ENCODE results near the gene MIA.
"Not testable (repeated sequence)": the region's sequence is repeated elsewhere in the genome, so short reads cannot be mapped to it uniquely, and the experiment has no call there.

The MIA gene

GRCh38 chr19:40777937-40778705 is 2.8 kb downstream of the MIA start, which contains the start of gene RAB4B:
Gene RAB4B, plus strand, starts transcription at chr19:40778247. Its CDS starts 129 bp downstream, at chr19:40778376.
- peak; percentile 99 to 100 for DNase-seq (ENCODE audit: low read depth in 2 of 2)

- no peak for DNase-seq (ENCODE audit: low read depth in 2 of 2)
Measured at GRCh38 chr19:40778706-40779284, 3.5 kb downstream of the MIA start.

GRCh38 chr19:40780582-40780981 is 5.3 kb downstream of the MIA start:
- DNase-seq (ENCODE audit: low read depth in 2 of 2), result no peak

- DNase-seq (ENCODE audit: low read depth in 2 of 2), result no peak
Measured at GRCh38 chr19:40781140-40781539, 5.8 kb downstream of the MIA start.

- no peak for DNase-seq (ENCODE audit: low read depth in 2 of 2)
Measured at GRCh38 chr19:40783711-40784110, 8.4 kb downstream of the MIA start.

DNA sequence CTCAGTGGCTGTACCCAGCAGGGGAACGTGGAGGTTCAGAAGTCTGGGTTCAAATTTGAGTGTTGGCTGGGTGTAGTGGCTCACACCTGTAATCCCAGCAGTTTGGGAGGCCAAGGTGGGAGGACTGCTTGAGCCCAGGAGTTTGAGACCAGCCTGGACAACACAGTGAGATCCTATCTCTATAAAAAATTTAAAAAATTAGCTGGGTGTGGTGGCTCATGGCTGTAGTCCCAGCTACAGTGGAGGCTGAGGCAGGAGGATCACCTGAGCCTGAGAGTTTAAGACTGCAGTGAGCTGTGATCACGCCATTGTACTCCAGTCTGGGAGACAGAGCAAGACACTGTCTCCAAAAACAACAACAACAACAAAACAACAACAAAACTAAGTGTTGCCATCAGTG is 8.8 kb downstream of the MIA start:
- not testable (repeated sequence) for DNase-seq (ENCODE audit: low read depth in 2 of 2)

DNA sequence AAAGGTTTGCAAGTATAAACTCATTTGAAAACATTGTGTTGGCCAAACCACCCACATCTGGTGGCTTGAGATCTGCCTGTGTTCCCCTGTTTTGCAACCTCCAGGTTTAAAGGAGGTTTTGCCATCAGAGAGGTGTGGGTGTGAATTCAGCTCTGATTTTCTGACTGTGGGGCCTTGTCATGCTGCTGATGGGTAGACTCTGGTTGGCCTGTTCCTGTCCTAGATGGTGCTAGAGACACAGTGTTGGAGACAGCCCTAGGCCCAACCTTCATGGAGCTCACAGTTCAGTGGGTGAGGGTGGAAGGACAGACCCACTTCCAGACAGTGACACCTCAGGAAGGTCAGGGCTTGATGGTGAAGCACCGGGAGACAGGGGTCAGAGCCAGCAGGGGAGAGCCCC is 10.2 kb downstream of the MIA start:
- no peak for DNase-seq (ENCODE audit: low read depth in 2 of 2)

DNA sequence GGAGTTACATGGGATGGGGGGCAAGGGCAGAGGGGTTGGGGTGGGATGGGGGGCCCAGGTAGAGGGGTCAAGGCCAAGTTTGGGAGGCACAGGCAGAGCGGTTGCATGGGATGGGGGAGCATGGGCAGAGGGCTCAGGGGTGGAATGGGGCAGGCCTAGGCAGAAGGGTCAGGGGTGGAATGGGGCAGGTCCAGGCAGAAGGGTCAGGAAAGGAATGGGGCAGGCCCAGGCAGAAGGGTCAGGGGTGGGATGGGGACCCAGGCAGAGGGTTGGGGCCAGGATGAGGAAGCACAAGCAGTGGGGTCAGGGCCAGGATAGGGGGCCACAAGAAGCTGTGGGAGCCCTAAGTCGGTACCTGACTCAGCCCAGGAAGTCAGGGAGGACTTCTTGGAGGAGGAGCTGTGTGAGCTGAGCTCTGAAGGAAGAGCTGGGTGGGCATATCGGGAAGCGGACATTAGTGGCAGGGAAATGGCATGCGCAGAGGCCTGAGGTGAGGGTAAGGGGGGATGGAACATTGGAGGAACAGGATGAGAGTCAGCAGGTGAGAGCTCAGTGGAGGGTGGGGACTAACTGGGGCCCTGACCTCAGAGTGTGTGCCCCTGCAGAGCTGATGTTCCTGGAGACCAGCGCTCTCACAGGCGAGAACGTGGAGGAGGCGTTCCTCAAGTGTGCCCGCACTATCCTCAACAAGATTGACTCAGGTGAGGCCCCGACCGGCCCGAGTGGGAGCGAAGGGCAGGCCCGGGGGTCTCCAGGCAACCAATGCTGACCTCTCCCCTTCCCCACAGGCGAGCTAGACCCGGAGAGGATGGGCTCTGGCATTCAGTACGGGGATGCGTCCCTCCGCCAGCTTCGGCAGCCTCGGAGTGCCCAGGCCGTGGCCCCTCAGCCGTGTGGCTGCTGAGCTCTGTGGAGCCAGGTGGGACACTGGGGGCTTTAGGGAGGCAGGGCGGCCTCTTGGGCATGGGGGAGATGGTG is 11.0 kb downstream of the MIA start:
- DNase-seq (ENCODE audit: low read depth in 2 of 2), result no peak

GRCh38 chr19:40791349-40791748 is 16.0 kb downstream of the MIA start:
- no peak for DNase-seq (ENCODE audit: low read depth in 2 of 2)

GRCh38 chr19:40791996-40792395 is 16.7 kb downstream of the MIA start:
- no peak for DNase-seq (ENCODE audit: low read depth in 2 of 2)

- DNase-seq (ENCODE audit: low read depth in 2 of 2), result no peak
Measured at GRCh38 chr19:40797166-40797962, 22.0 kb downstream of the MIA start.

GRCh38 chr19:40797963-40798682 is 22.8 kb downstream of the MIA start:
- no peak for DNase-seq (ENCODE audit: low read depth in 2 of 2)

DNA sequence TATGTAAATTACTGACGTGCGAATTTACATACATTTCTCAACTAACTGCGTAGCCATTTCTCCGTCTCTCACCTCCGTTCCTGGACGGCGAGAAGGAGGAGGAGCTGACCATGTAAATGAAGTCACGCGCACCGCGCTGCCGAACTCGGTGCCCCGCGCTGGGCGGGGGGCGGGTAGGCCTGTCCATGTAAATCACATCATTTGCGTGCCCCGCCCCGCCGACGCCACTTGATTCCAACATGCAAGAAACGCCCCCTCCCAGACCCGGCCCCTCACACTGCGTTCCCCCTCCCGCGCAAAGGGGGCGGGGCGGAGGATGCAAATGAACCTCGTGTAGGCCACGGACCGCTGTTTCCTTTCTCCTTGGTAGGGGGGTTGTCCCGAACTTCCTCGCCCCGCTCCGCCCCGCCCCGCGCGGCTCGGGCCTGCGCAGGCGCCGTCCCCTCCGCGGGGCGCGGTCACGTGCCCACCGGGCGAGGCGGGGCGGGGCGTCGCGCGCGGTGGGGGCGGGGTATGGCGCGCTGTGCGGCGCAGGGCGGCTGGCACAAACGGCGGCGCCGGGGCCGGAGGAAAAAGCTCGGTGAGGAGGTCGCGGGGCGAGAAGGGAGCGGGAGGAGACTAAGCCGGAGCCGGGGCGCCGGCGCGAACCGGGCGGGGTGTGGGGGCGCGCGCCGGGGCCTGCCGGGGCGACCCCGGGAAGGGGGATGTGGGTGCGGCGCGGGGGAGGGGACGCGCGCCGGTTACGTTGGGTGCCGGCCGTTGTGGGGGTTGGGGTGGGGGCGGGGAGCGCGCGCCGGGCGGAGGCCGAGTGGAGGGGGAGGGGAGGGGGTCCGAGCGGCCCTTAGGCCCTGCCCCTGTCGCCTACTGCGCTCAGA is 23.6 kb downstream of the MIA start, which contains the start of gene EGLN2:
Gene EGLN2 (plus strand): TSS at position 509 of the 875 bp plus-strand sequence. CDS start 1,382 bp downstream, outside the sequence.
- peak; percentile 100 for DNase-seq (ENCODE audit: low read depth in 2 of 2)

- DNase-seq (ENCODE audit: low read depth in 2 of 2), result no peak
Measured at GRCh38 chr19:40799558-40800338, 24.4 kb downstream of the MIA start.

DNA sequence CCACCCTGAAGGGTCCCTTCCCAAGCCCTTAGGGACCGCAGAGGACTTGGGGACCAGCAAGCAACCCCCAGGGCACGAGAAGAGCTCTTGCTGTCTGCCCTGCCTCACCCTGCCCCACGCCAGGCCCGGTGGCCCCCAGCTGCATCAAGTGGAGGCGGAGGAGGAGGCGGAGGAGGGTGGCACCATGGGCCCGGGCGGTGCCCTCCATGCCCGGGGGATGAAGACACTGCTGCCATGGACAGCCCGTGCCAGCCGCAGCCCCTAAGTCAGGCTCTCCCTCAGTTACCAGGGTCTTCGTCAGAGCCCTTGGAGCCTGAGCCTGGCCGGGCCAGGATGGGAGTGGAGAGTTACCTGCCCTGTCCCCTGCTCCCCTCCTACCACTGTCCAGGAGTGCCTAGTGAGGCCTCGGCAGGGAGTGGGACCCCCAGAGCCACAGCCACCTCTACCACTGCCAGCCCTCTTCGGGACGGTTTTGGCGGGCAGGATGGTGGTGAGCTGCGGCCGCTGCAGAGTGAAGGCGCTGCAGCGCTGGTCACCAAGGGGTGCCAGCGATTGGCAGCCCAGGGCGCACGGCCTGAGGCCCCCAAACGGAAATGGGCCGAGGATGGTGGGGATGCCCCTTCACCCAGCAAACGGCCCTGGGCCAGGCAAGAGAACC is 25.1 kb downstream of the MIA start:
- DNase-seq (ENCODE audit: low read depth in 2 of 2), result no peak

GRCh38 chr19:40800997-40801377 is 25.7 kb downstream of the MIA start:
- no peak for DNase-seq (ENCODE audit: low read depth in 2 of 2)

- DNase-seq (ENCODE audit: low read depth in 2 of 2), result no peak
Measured at GRCh38 chr19:40801426-40802299, 26.3 kb downstream of the MIA start.
